ENCODE measurements around the gene EEF1AKMT3.

GRCh38 chr12:57783861-57784260 lies 11.4 kb downstream of the EEF1AKMT3 start:
- TF ChIP-seq SP1 (IDR thresholded peaks at IDR 0.05) (no peak), CTCF (IDR thresholded peaks at IDR 0.05; ENCODE audit: low read depth, low read length, missing input control) (no peak), REST (IDR thresholded peaks at IDR 0.05) (no peak), YY1 (IDR thresholded peaks at IDR 0.05) (no peak), EGR1 (IDR thresholded peaks at IDR 0.05; ENCODE audit: low read depth in 2 of 2) (no peak), ZBTB33 (IDR thresholded peaks at IDR 0.05) (no peak), MAX (IDR thresholded peaks at IDR 0.05) (no peak), JUND (IDR thresholded peaks at IDR 0.05) (no peak), RAD21 (IDR thresholded peaks at IDR 0.05) (no peak), FOXA1 (IDR thresholded peaks at IDR 0.05) (no peak), GABPA (IDR thresholded peaks at IDR 0.05 in 1 of 2, conservative IDR thresholded peaks at IDR 0.05 in 1 of 2) (no peak)

All from liver (tissue), 3 donors.